ENCODE results near the gene CDH4.

Gene CDH4

DNA sequence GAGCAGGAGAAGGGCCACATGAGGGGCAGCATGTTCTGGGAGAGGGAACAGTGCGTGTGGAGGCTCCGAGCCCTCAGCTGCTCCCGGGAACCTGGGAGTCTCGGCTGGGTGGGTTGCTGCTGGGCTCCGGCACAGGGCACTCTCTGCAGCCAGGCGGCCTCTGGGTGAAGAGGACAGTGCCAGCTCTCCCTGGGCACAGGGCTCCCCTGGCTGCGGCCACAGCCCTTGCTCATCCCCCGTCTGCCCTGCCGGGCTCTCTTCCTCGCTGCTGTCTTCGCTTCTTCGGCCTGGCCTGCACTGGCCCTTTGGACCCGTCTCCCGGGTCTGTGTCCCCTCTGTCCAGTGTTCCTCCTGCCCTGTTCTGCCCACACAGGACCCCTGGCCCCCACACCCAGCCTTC lies 48.2 kb downstream of the CDH4 start:
- TF ChIP-seq CREB1 (IDR thresholded peaks at IDR 0.05; ENCODE audit: low read depth) (no peak), TAF1 (IDR thresholded peaks at IDR 0.05; ENCODE audit: low read depth) (no peak), TEAD4 (IDR thresholded peaks at IDR 0.05) (no peak)
- TF ChIP-seq, protein P1, sequence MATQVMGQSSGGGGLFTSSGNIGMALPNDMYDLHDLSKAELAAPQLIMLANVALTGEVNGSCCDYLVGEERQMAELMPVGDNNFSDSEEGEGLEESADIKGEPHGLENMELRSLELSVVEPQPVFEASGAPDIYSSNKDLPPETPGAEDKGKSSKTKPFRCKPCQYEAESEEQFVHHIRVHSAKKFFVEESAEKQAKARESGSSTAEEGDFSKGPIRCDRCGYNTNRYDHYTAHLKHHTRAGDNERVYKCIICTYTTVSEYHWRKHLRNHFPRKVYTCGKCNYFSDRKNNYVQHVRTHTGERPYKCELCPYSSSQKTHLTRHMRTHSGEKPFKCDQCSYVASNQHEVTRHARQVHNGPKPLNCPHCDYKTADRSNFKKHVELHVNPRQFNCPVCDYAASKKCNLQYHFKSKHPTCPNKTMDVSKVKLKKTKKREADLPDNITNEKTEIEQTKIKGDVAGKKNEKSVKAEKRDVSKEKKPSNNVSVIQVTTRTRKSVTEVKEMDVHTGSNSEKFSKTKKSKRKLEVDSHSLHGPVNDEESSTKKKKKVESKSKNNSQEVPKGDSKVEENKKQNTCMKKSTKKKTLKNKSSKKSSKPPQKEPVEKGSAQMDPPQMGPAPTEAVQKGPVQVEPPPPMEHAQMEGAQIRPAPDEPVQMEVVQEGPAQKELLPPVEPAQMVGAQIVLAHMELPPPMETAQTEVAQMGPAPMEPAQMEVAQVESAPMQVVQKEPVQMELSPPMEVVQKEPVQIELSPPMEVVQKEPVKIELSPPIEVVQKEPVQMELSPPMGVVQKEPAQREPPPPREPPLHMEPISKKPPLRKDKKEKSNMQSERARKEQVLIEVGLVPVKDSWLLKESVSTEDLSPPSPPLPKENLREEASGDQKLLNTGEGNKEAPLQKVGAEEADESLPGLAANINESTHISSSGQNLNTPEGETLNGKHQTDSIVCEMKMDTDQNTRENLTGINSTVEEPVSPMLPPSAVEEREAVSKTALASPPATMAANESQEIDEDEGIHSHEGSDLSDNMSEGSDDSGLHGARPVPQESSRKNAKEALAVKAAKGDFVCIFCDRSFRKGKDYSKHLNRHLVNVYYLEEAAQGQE (IDR thresholded peaks at IDR 0.05; ENCODE audit: low read depth), result no peak
- TF ChIP-seq, protein P2, sequence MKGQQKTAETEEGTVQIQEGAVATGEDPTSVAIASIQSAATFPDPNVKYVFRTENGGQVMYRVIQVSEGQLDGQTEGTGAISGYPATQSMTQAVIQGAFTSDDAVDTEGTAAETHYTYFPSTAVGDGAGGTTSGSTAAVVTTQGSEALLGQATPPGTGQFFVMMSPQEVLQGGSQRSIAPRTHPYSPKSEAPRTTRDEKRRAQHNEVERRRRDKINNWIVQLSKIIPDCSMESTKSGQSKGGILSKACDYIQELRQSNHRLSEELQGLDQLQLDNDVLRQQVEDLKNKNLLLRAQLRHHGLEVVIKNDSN (IDR thresholded peaks at IDR 0.05), result no peak

- TF ChIP-seq RAD21 (IDR thresholded peaks at IDR 0.05; ENCODE audit: low read depth) (no peak), FOXM1 (IDR thresholded peaks at IDR 0.05; ENCODE audit: borderline replicate concordance, low read depth) (no peak), YY1 (IDR thresholded peaks at IDR 0.05; ENCODE audit: low read depth) (no peak), EGR1 (IDR thresholded peaks at IDR 0.05) (no peak)
These were observed 48.6 kb downstream of the CDH4 start for GRCh38 chr20:61300709-61301108.

- TF ChIP-seq, protein P2 (IDR thresholded peaks at IDR 0.05), result no peak
These were observed 49.9 kb downstream of the CDH4 start for GRCh38 chr20:61301711-61302525.

- TF ChIP-seq RAD21 (IDR thresholded peaks at IDR 0.05; ENCODE audit: low read depth) (no peak), TCF12 (IDR thresholded peaks at IDR 0.05; ENCODE audit: low read depth) (no peak), NFIC (IDR thresholded peaks at IDR 0.05) (no peak), EP300 (IDR thresholded peaks at IDR 0.05; ENCODE audit: borderline replicate concordance) (no peak), TAF1 (IDR thresholded peaks at IDR 0.05; ENCODE audit: low read depth) (no peak), CEBPB (IDR thresholded peaks at IDR 0.05) (no peak), EGR1 (IDR thresholded peaks at IDR 0.05) (no peak), MAX (IDR thresholded peaks at IDR 0.05) (no peak), FOXM1 (IDR thresholded peaks at IDR 0.05; ENCODE audit: borderline replicate concordance, low read depth) (no peak), ZBTB7A (IDR thresholded peaks at IDR 0.05; ENCODE audit: low read depth) (no peak), CREB1 (IDR thresholded peaks at IDR 0.05; ENCODE audit: low read depth) (no peak)
- TF ChIP-seq, protein P2 (IDR thresholded peaks at IDR 0.05), result no peak
- TF ChIP-seq, protein P1 (IDR thresholded peaks at IDR 0.05; ENCODE audit: low read depth), result no peak
These were observed 51.2 kb downstream of the CDH4 start for GRCh38 chr20:61303217-61303616.

DNA sequence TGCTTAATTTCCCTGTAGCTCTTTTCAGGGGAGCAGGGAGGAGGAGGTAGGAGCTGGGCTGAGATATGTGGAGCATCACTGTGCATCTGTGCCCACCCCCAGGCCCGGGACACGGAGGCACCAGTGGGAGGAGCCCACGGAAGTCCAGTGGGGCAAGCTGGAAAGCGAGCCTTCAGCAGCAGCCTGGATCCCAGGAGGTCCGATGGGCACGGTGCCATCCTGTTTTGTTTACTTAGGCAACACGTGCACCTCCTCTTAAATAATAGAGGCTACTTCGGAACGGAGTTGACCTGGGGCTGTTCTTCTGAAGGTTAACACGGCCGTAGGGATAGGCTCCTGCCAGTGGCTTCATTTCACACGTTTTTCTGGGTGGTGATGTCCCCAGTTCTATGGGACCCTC lies 51.6 kb downstream of the CDH4 start:
- TF ChIP-seq NFIC (IDR thresholded peaks at IDR 0.05) (no peak), ZBTB7A (IDR thresholded peaks at IDR 0.05; ENCODE audit: low read depth) (no peak), YY1 (IDR thresholded peaks at IDR 0.05; ENCODE audit: low read depth) (no peak), CEBPB (IDR thresholded peaks at IDR 0.05) (no peak), TEAD4 (IDR thresholded peaks at IDR 0.05) (no peak), EP300 (IDR thresholded peaks at IDR 0.05; ENCODE audit: borderline replicate concordance) (no peak), RAD21 (IDR thresholded peaks at IDR 0.05; ENCODE audit: low read depth) (no peak), TAF1 (IDR thresholded peaks at IDR 0.05; ENCODE audit: low read depth) (no peak), FOXM1 (IDR thresholded peaks at IDR 0.05; ENCODE audit: borderline replicate concordance, low read depth) (no peak), TCF12 (IDR thresholded peaks at IDR 0.05; ENCODE audit: low read depth) (no peak), MAX (IDR thresholded peaks at IDR 0.05) (no peak), CREB1 (IDR thresholded peaks at IDR 0.05; ENCODE audit: low read depth) (no peak), EGR1 (IDR thresholded peaks at IDR 0.05) (no peak)
- TF ChIP-seq, protein P2 (IDR thresholded peaks at IDR 0.05), result no peak
- TF ChIP-seq, protein P1 (IDR thresholded peaks at IDR 0.05; ENCODE audit: low read depth), result no peak

Measured in Ishikawa (cell line).